Heart right ventricle (tissue), 16 donors: ENCODE measurements around the gene PRAMEF26. TPM values are rescaled to one million over a fixed set of nuclear protein-coding genes. Genes with fewer than 3 reads are reported as not detected.
"Not testable (repeated sequence)": the region's sequence is repeated elsewhere in the genome, so short reads cannot be mapped to it uniquely, and the experiment has no call there.

Source experiments
- ATAC-seq, 8 donors: fragments of 200-7000 bp; cut with Tn5 transposase; one replicate each; pipeline ENCODE4 v1.9.1; 2020; ENCODE audit warnings: mild to moderate bottlenecking in 8 of 8, moderate library complexity in 8 of 8, moderate number of reproducible peaks in 1 of 8
- DNase-seq, 2 donors: peaks; one replicate each; pipeline ENCODE4 v3.0.0-alpha.2; 2020
- H3K27ac ChIP-seq, 10 donors: fragments of 200-600 bp; sonication (generic) in 2 of 10; one replicate each; pipeline versions ENCODE4 v1.5.0 to v1.8.0; 2020 to 2022; ENCODE audit warnings: mild to moderate bottlenecking in 3 of 10
- H3K27me3 ChIP-seq, 7 donors: fragments of 200-600 bp; one replicate each; pipeline ENCODE4 v1.8.0; 2021 to 2022; ENCODE audit warnings: mild to moderate bottlenecking in 2 of 7
- H3K36me3 ChIP-seq, 9 donors: fragments of 200-600 bp; sonication (generic) in 1 of 9; one replicate each; pipeline versions ENCODE4 v1.5.0 to v1.8.0; 2020 to 2022; ENCODE audit warnings: mild to moderate bottlenecking in 2 of 9
- H3K4me1 ChIP-seq, 9 donors: fragments of 200-600 bp; sonication (generic) in 1 of 9; one replicate each; pipeline versions ENCODE4 v1.5.0 to v1.8.0; 2020 to 2022; ENCODE audit warnings: mild to moderate bottlenecking in 4 of 9
- H3K4me3 ChIP-seq, 10 donors: fragments of 200-600 bp; sonication (generic) in 2 of 10; one replicate each; pipeline versions ENCODE4 v1.5.0 to v1.8.0; 2020 to 2022; ENCODE audit warnings: mild to moderate bottlenecking in 7 of 10, moderate library complexity in 2 of 10
- H3K9me3 ChIP-seq, 11 donors: fragments of 200-600 bp in 10 of 11; sonication (generic) in 2 of 11; one replicate each; pipeline versions ENCODE4 v1.5.0 to v1.8.0; 2013 to 2022; ENCODE audit warnings: mild to moderate bottlenecking in 2 of 11, control low read depth in 1 of 11, moderate library complexity in 1 of 11
- WGBS, 2 donors: extraction: QIAGEN DNeasy Blood & Tissue Kit; methylation state at CpG; one replicate each; pipeline ENCODE4 v1.1.7; 2013; ENCODE audit warnings: inconsistent platforms in 1 of 2; 5-methylcytosine and 5-hydroxymethylcytosine counted together
- intact Hi-C, 10 donors: fragments of 100-400 bp; cut with DNase I; formaldehyde crosslinking; loops; one replicate each; pipeline versions ENCODE4 v1.11.1 to v1.14.2; 2022
- long read RNA-seq, 3 donors: library from polyadenylated mRNA; unstranded; transcript quantifications; one replicate each; pipeline ENCODE4 v2.0.0, GENCODE V29; 2020 to 2021
- polyA plus RNA-seq, 2 donors: library from polyadenylated mRNA; stranded (reverse); fragments of 200-250 nt; gene quantifications; one replicate each; pipeline ENCODE4 v1.2.3, GENCODE V29; 2013
- total RNA-seq, 10 donors: library from RNA; stranded (reverse); fragmentation: NEBNext Ultra II Directional in 3 of 10; extraction: Animal tissue kit (Norgen Biotek cat#: 25700) in 3 of 10; gene quantifications; one replicate each; pipeline versions ENCODE4 v1.2.1 to v1.2.4, GENCODE V29; 2021 to 2023
- donor health status: Arrhythmogenic right ventricular cardiomyopathy.
- donor health status: ischemic (EF 13 %, LVEDD 7.1; RV severe dilation, severe dysfunction).
- donor health status: healthy with polysubstance abuse.
- donor health status: DM: no; HTN: yes; CAD: no.
- donor health status: DM: no; HTN: no; CAD: no.
- donor health status: ischemic (EF 25% LVEDD 6.9; RV normal size, moderate dysfunction).
- donor health status: ischemic (EF 25% LVEDD 5.7; RV mildly dilated, moderate dysfunction).
- donor health status: healthy.
- donor health status: DM: yes; HTN: yes; CAD: no.
- donor health status: Ischemic cardiomyopathy.
- donor health status: ischemic (EF 35%, LVEDD 5.7; RV mildly dilated, moderate dysfunction).
- donor health status: nonischemic (EF 11% LVEDD 7.7; RV severe dilation, severe dysfunction).
- donor health status: DM: yes; HTN: yes; CAD: no.
- donor health status: PGD.
- donor health status: ischemic (EF 29% LVEDD 5.4; RV normal size, mild dysfunction).
- donor health status: nonischemic (EF 23%, LVEDD 6.1; RV moderate dilation, normal function).

Gene PRAMEF26
- total RNA-seq: not detected
- not detected for polyA plus RNA-seq
- long read RNA-seq, donor 1: 0 reads
- long read RNA-seq, donor 2: 0 reads
- long read RNA-seq, donor 3: 0 reads

DNA sequence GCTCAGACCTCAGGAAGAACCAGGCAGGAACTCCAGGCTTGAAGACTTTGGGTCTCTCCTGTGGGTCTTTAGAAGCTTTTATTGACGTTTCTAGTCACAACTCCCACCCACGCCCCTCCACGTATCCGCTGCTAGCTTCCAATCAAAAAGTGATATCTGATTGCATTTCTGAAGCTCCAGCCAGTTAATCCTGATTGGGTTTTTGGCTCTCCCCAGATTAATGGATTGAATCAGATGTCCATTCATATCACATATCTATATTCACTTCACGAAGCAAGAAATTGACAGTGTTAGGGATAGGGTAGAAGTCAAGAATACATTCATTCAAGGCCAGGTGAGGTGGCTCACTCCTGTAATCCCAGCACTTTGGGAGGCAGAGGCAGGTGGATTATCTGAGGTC lies at the start of gene PRAMEF26:
PRAMEF26 (minus strand) TSS at position 101 of the 400 bp plus-strand sequence. CDS start 2,914 bp downstream, outside the sequence.
- DNase-seq, H3K9me3 ChIP-seq, H3K27ac ChIP-seq, ATAC-seq, H3K4me3 ChIP-seq, H3K36me3 ChIP-seq, intact Hi-C loops, H3K4me1 ChIP-seq, H3K27me3 ChIP-seq: not testable (repeated sequence)
- 75 to 100% methylated on average over 1 of the region's 5 CpGs for WGBS, 2 donors

GRCh38 chr1:13201309-13201708 lies 45.5 kb upstream of the PRAMEF26 start, which contains the start of gene PRAMEF13:
PRAMEF13 (minus strand) TSS chr1:13201409; CDS start chr1:13199589, 1,820 bp downstream.
- H3K4me1 ChIP-seq, H3K27me3 ChIP-seq, H3K27ac ChIP-seq, ATAC-seq, H3K9me3 ChIP-seq, H3K4me3 ChIP-seq, DNase-seq, intact Hi-C loops, H3K36me3 ChIP-seq: not testable (repeated sequence)
- WGBS, 2 donors: no CpG with 5 or more reads among the region's 5 CpGs

DNA sequence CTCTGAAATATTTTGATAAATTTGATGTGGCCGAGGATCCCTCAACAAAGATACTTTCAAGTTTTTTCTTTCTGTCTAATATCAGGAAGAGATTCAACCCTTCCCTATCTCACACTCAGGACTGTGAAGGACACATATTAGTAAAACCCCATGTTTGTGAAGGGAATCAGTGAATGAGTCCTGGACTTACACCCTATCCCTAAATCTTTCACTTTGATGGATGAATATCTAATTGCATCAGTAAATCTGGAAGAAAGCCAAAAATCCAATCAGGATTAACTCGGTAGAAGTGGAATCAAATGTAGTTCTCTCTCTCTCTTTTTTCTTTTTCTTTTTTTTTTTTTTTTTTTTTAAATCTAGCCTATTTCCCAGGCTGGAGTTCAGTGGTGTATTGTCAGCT lies 15.7 kb upstream of the PRAMEF26 start, which contains the start of gene PRAMEF9:
PRAMEF9 (plus strand) TSS at position 301 of the 400 bp plus-strand sequence. CDS start 3,433 bp downstream, outside the sequence.
- DNase-seq, H3K4me1 ChIP-seq, ATAC-seq, H3K36me3 ChIP-seq, H3K4me3 ChIP-seq, intact Hi-C loops, H3K27me3 ChIP-seq, H3K27ac ChIP-seq, H3K9me3 ChIP-seq: not testable (repeated sequence)
- 86 to 95% methylated on average over 1 of the region's 2 CpGs for WGBS, 2 donors

DNA sequence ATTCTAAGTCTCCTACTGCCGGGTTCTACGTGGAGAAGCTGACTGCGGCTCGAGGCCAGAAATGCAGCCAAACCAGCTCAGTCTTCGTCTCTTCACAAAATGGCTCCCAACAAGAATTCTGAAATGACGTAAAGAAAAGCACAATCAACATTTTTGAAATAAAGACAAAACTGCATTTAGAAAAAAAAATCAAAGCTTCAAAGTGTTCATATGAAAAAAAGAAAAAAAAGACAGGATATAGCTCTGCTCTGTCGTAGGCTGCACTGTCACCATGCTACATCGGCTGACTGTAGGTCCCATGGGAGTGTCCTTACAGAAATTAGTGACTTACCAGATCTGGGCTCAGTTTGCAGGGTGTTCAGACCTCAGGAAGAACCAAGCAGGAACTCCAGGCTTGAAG lies 9.7 kb upstream of the PRAMEF26 start, which contains the start of gene HNRNPCL4:
HNRNPCL4 (minus strand) TSS at position 101 of the 400 bp plus-strand sequence. CDS start 164 bp downstream, outside the sequence.
- WGBS, 2 donors: no CpG with 5 or more reads among the region's 8 CpGs
- H3K27ac ChIP-seq, DNase-seq, H3K4me1 ChIP-seq, H3K4me3 ChIP-seq, intact Hi-C loops, ATAC-seq, H3K27me3 ChIP-seq, H3K36me3 ChIP-seq, H3K9me3 ChIP-seq: not testable (repeated sequence)

DNA sequence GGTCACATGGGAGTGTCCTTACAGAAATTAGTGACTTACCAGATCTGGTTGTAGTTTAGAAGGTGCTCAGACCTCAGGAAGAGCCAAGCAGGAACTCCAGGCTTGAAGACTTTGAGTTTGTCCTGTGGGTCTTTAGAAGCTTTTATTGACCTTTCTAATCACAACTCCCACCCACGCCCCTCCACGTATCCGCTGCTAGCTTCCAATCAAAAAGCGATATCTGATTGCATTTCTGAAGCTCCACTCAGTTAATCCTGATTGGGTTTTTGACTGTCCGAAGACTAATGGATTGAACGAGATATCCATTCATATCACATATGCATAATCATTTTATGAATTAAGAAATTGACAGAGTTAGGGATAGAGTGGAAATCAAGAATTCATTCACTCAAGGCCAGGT lies 39.1 kb downstream of the PRAMEF26 start, which contains the start of gene HNRNPCL2:
HNRNPCL2 (minus strand) TSS at position 101 of the 400 bp plus-strand sequence. CDS start 454 bp downstream, outside the sequence.
- ATAC-seq, H3K4me3 ChIP-seq, H3K27ac ChIP-seq, DNase-seq, H3K36me3 ChIP-seq, H3K9me3 ChIP-seq, intact Hi-C loops, H3K4me1 ChIP-seq: not testable (repeated sequence)
- H3K27me3 ChIP-seq: peaks cover 0 to 25% (median 0%) of the 10 kb centered on the region in 7 donors
- WGBS, 2 donors: 90% methylated on average over 6 of the region's 6 CpGs

Other genes starting within 250 kb of the PRAMEF26 start
- gene PRAMEF7, start 239.4 kb downstream of the PRAMEF26 start, total RNA-seq: not detected
- not detected for gene PRAMEF7, start 239.4 kb downstream of the PRAMEF26 start, polyA plus RNA-seq
- not detected for gene PRAMEF6, start 208.4 kb downstream of the PRAMEF26 start, total RNA-seq
- gene PRAMEF6, start 208.4 kb downstream of the PRAMEF26 start, polyA plus RNA-seq: not detected
- gene PRAMEF27, start 99.4 kb downstream of the PRAMEF26 start, total RNA-seq: not detected
- not detected for gene PRAMEF27, start 99.4 kb downstream of the PRAMEF26 start, polyA plus RNA-seq
- not detected for gene HNRNPCL3, start 95.2 kb downstream of the PRAMEF26 start, total RNA-seq
- gene HNRNPCL3, start 95.2 kb downstream of the PRAMEF26 start, polyA plus RNA-seq: not detected
- not detected for gene PRAMEF25, start 85.2 kb downstream of the PRAMEF26 start, total RNA-seq
- not detected for gene PRAMEF25, start 85.2 kb downstream of the PRAMEF26 start, polyA plus RNA-seq
- gene HNRNPCL2, start 39.2 kb downstream of the PRAMEF26 start, total RNA-seq: not detected
- not detected for gene HNRNPCL2, start 39.2 kb downstream of the PRAMEF26 start, polyA plus RNA-seq
- not detected for gene HNRNPCL4, start 9.6 kb upstream of the PRAMEF26 start, total RNA-seq
- not detected for gene HNRNPCL4, start 9.6 kb upstream of the PRAMEF26 start, polyA plus RNA-seq
- gene PRAMEF9, start 15.8 kb upstream of the PRAMEF26 start, total RNA-seq: not detected
- not detected for gene PRAMEF9, start 15.8 kb upstream of the PRAMEF26 start, polyA plus RNA-seq
- gene PRAMEF13, start 45.4 kb upstream of the PRAMEF26 start, total RNA-seq: not detected
- gene PRAMEF13, start 45.4 kb upstream of the PRAMEF26 start, polyA plus RNA-seq: not detected
- not detected for gene PRAMEF18, start 70.1 kb upstream of the PRAMEF26 start, total RNA-seq
- gene PRAMEF18, start 70.1 kb upstream of the PRAMEF26 start, polyA plus RNA-seq: not detected
- not detected for gene PRAMEF5, start 98.2 kb upstream of the PRAMEF26 start, total RNA-seq
- not detected for gene PRAMEF5, start 98.2 kb upstream of the PRAMEF26 start, polyA plus RNA-seq
- not detected for gene PRAMEF8, start 129.1 kb upstream of the PRAMEF26 start, total RNA-seq
- gene PRAMEF8, start 129.1 kb upstream of the PRAMEF26 start, polyA plus RNA-seq: not detected
- gene PRAMEF33, start 147.5 kb upstream of the PRAMEF26 start, total RNA-seq: not detected
- not detected for gene PRAMEF33, start 147.5 kb upstream of the PRAMEF26 start, polyA plus RNA-seq
- gene PRAMEF15, start 159.6 kb upstream of the PRAMEF26 start, total RNA-seq: not detected
- gene PRAMEF15, start 159.6 kb upstream of the PRAMEF26 start, polyA plus RNA-seq: not detected
- not detected for gene PRAMEF14, start 191.1 kb upstream of the PRAMEF26 start, total RNA-seq
- not detected for gene PRAMEF14, start 191.1 kb upstream of the PRAMEF26 start, polyA plus RNA-seq
- gene PRAMEF19, start 215.9 kb upstream of the PRAMEF26 start, total RNA-seq: not detected
- not detected for gene PRAMEF19, start 215.9 kb upstream of the PRAMEF26 start, polyA plus RNA-seq
- gene PRAMEF17, start 233.6 kb upstream of the PRAMEF26 start, total RNA-seq: not detected
- gene PRAMEF17, start 233.6 kb upstream of the PRAMEF26 start, polyA plus RNA-seq: not detected